ENCODE results near the gene APOE.
"Not testable (repeated sequence)": the region's sequence is repeated elsewhere in the genome, so short reads cannot be mapped to it uniquely, and the experiment has no call there.

APOE gene

DNA sequence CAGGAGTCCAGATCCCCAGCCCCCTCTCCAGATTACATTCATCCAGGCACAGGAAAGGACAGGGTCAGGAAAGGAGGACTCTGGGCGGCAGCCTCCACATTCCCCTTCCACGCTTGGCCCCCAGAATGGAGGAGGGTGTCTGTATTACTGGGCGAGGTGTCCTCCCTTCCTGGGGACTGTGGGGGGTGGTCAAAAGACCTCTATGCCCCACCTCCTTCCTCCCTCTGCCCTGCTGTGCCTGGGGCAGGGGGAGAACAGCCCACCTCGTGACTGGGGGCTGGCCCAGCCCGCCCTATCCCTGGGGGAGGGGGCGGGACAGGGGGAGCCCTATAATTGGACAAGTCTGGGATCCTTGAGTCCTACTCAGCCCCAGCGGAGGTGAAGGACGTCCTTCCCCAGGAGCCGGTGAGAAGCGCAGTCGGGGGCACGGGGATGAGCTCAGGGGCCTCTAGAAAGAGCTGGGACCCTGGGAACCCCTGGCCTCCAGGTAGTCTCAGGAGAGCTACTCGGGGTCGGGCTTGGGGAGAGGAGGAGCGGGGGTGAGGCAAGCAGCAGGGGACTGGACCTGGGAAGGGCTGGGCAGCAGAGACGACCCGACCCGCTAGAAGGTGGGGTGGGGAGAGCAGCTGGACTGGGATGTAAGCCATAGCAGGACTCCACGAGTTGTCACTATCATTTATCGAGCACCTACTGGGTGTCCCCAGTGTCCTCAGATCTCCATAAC, at the start of gene APOE:
APOE (plus strand) TSS at position 360 of the 724 bp plus-strand sequence. CDS start 829 bp downstream, outside the sequence.
- DNase-seq = no peak

DNA sequence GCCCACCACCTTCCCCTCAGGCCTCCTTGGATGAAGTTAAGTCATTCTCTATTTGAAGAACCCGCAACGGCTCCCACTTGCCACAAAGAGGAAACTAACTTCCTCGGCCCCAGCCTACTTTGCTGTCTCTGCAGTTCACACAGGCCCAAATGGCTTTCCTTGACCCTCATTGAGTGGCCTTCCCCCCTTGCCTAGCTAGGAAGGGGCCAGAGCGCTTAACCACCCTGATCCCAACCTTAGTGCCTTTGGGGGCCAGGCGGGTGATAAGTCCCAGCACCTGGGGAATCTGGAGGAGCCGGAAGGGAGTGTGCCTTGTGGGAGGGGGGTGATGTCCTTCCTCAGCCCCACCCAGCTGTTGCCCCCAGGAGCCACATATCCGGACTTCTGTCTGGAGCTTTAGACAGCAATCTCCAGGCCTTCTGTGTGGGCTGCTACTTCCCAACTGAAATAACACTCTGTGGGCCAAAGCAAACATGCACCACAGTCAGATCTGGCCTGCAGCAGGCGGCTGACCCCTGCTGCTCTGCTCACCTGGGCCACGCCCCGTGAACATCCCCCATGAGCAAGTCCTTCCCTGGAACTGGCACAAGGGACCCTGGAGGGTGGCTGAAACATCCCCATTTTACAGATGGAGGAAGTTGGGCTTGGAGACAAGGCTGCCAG, 49.0 kb upstream of the APOE start:
- DNase-seq = no peak

- DNase-seq = no peak
Measured at GRCh38 chr19:44857837-44858236, 47.8 kb upstream of the APOE start.

DNA sequence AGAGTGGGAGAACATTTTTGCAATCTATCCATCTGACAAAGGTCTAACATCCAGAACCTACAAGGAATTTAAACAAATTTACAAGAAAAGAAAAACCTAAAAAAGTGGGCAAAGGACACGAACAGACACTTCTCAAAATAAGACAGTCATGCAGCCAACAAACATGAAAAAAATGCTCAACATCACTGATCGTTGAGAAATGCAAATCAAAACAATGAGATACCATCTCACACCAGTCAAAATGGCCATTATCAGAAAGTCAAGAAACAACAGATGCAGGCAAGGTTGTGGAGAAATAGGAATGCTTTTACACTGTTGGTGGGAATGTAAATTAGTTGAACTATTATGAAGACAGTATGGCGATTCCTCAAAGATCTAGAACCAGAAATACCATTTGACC, 44.0 kb upstream of the APOE start:
- DNase-seq = not testable (repeated sequence)

GRCh38 chr19:44863990-44864389, 41.6 kb upstream of the APOE start:
- DNase-seq = no peak

DNA sequence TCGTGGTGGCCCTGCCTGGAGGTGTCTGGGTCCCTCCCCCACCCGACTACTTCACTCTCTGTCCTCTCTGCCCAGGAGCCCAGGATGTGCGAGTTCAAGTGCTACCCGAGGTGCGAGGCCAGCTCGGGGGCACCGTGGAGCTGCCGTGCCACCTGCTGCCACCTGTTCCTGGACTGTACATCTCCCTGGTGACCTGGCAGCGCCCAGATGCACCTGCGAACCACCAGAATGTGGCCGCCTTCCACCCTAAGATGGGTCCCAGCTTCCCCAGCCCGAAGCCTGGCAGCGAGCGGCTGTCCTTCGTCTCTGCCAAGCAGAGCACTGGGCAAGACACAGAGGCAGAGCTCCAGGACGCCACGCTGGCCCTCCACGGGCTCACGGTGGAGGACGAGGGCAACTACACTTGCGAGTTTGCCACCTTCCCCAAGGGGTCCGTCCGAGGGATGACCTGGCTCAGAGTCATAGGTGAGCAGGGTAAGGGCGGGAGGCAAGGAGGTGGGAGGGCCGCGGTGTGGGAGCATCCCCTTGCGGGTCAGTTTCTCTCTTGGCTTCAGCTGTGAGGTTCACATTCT, 40.3 kb upstream of the APOE start:
- no peak for DNase-seq

GRCh38 chr19:44866664-44867063, 38.9 kb upstream of the APOE start:
- DNase-seq = no peak

- DNase-seq = no peak
Measured at GRCh38 chr19:44867578-44867977, 38.0 kb upstream of the APOE start.

- DNase-seq = no peak
Measured at GRCh38 chr19:44869733-44870470, 35.7 kb upstream of the APOE start.

DNA sequence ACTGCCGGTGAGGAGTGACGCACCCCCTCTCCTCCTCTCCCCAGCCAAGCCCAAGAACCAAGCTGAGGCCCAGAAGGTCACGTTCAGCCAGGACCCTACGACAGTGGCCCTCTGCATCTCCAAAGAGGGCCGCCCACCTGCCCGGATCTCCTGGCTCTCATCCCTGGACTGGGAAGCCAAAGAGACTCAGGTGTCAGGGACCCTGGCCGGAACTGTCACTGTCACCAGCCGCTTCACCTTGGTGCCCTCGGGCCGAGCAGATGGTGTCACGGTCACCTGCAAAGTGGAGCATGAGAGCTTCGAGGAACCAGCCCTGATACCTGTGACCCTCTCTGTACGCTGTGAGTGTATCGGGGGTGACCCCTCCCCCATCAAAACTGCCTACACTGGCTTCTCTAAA, 33.8 kb upstream of the APOE start:
- no peak for DNase-seq

- DNase-seq = no peak
Measured at GRCh38 chr19:44872661-44873060, 32.9 kb upstream of the APOE start.

DNA sequence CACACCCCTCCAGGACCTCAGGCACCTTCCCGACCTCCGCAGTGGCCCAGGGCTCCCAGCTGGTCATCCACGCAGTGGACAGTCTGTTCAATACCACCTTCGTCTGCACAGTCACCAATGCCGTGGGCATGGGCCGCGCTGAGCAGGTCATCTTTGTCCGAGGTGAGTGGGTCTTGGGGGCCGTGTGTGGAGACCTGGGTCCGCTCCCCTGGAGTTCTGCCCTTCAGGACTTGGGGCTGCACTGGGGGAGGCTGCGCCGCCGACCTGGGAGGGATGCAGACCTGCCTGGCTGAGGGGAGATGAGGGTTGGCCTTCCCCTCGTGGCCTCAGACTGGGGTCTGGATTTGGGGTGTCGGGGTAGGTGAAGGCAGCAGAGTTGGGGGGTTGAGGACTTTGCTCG, 31.3 kb upstream of the APOE start:
- DNase-seq = no peak

- no peak for DNase-seq
Measured at GRCh38 chr19:44875666-44876451, 29.7 kb upstream of the APOE start.

DNA sequence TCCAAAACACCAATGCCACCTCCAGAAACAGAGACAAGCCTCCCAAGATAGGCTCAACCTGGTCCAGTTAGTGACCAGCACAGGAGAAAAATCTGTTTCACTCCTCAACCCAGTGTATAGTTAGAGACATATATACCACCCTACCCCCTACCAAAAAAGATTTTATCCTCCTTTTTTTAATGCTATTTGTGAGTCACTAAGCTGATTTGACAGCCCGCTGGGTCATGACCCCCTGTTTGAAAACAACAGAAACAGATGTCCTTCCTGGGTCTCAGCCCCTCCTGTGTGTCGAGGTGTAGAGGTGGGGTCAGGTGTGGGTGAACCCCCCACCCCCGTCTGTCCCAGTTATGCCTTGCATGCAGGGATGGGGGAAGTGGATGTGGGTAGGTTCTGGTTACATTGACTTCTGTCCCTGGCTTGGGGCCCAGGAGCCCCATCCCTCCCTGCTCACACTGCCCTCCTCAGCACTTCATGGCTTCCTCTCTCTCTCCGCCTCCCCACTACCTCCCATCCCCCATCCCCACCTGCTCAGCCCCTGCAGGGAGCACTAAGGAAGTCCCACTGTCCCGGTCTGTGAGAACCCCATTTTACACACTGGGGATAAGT, 28.6 kb upstream of the APOE start:
- peak; percentile 91 for DNase-seq

DNA sequence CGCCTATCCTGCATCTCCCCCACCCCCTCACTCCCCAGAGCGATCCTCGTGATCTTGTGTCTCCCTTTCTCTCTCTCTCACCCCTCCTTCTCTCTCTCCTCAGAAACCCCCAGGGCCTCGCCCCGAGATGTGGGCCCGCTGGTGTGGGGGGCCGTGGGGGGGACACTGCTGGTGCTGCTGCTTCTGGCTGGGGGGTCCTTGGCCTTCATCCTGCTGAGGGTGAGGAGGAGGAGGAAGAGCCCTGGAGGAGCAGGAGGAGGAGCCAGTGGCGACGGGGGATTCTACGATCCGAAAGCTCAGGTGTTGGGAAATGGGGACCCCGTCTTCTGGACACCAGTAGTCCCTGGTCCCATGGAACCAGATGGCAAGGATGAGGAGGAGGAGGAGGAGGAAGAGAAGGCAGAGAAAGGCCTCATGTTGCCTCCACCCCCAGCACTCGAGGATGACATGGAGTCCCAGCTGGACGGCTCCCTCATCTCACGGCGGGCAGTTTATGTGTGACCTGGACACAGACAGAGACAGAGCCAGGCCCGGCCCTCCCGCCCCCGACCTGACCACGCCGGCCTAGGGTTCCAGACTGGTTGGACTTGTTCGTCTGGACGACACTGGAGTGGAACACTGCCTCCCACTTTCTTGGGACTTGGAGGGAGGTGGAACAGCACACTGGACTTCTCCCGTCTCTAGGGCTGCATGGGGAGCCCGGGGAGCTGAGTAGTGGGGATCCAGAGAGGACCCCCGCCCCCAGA, 27.3 kb upstream of the APOE start:
- DNase-seq = no peak

DNA sequence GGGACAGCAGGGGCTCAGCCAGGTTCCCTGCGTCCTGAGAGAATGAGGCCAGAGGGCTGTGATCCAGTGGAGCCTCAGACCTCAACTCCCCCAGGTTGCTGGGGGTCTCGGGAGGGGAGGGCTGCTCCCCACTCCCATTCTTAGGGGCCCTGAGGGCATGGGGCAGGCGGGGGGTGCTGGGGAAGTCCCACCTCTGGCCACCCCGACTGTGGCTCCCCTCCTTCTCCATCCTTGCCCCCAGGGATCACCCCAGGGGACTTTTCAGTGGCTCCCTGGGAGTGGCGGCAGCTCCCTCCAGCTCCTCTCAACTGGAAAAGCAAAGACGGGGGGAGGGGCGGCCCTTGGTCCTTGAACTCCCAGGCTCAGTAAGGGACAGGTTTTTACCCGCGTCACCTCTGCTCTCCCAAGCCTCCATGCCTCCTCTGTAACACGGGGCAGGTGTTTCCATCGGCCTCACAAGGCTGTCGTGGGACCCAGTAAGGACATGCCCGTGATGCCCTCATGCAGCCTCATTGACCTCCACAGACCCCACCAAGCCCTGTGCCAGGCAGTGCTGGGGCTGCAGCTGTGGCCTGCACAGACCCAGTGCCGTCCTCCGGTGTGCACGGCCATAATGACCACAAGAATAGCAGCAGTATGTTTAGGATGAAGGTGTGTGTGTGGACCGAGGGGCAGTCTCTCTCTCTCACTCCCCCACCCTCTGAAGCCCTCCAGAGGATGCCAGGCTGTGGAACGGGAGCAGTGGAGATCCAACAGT, 26.1 kb upstream of the APOE start:
- no peak for DNase-seq

- no peak for DNase-seq
Measured at GRCh38 chr19:44882063-44882462, 23.5 kb upstream of the APOE start.

DNA sequence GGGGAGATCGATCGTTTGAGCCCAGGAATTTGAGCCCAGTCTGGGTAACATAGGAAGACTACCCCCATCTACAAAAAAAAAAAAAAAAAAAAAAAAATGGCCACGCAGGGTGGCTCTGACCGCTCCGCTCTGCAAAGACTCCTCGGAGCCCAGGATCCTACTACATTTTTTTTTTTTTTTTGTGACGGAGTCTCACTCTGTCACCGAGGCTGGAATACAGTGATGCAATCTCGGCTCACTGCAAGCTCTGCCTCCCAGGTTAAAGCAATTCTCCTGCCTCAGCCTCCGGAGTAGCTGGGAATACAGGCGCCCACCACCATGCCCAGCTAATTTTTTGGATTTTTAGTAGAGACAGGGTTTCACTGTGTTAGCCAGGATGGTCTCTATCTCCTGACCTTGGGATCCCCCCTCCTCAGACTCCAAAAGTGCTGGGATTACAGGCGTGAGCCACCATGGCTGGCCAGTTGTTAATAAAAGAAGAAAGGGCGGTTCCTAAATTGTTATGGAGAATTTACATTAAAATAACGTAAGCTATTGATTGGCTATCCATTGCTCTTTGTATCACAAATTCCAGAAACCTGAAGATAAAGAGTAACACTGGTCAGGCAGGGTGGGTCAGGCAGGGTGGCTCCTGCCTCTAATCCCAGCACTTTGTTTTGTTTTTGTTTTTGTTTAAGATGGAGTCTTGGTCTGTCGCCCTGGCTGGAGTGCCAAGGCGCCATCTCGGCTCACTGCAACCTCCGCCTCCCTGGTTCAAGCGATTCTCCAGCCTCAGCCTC, 22.8 kb upstream of the APOE start:
- not testable (repeated sequence) for DNase-seq

- no peak for DNase-seq
Measured at GRCh38 chr19:44883922-44884321, 21.7 kb upstream of the APOE start.

- no peak for DNase-seq
Measured at GRCh38 chr19:44884566-44884965, 21.0 kb upstream of the APOE start.
